Cardiac muscle cell (in vitro differentiated cells and primary cell): ENCODE results near the gene CTIF. TPM values are rescaled to one million over a fixed set of nuclear protein-coding genes. Genes with fewer than 3 reads are reported as not detected.

Experiments
- DNase-seq, 2 donors: peaks; one replicate each; pipeline versions ENCODE4 v3.0.0 to v3.0.0-alpha.2; 2010 to 2017; ENCODE audit warnings: low read depth in 1 of 2, low spot score in 1 of 2
- H3K27ac ChIP-seq: fragments of 200-600 bp; sonication (generic); 2 replicates; pipeline ENCODE4 v1.5.1; 2016
- H3K27me3 ChIP-seq: fragments of 200-600 bp; sonication (generic); 2 replicates; pipeline ENCODE4 v1.6.0; 2016; ENCODE audit warnings: control low read depth
- H3K36me3 ChIP-seq: fragments of 200-600 bp; sonication (generic); 2 replicates; pipeline ENCODE4 v1.5.1; 2016; ENCODE audit warnings: control low read depth
- H3K4me1 ChIP-seq: fragments of 200-600 bp; sonication (generic); 2 replicates; pipeline ENCODE4 v1.8.1; 2017; ENCODE audit warnings: low read depth, mild to moderate bottlenecking, mixed run types
- H3K4me3 ChIP-seq: fragments of 200-600 bp; sonication (generic); 2 replicates; pipeline ENCODE4 v1.5.1; 2016; ENCODE audit warnings: mild to moderate bottlenecking
- H3K9me3 ChIP-seq: fragments of 200-600 bp; sonication (generic); 2 replicates; pipeline ENCODE4 v1.5.1; 2017; ENCODE audit warnings: low read depth, mild to moderate bottlenecking, control low read depth
- CTCF ChIP-seq: IDR thresholded peaks from 2 replicates; pipeline ENCODE4 v1.5.1; 2012; ENCODE audit warnings: low read depth, mild to moderate bottlenecking, low read length
- polyA plus RNA-seq: library from polyadenylated mRNA; unstranded; fragments of >200 nt; fragmentation: Nextera tagmentation; extraction: Ambion mirVana; gene quantifications from 2 replicates; pipeline ENCODE4 v1.2.1, GENCODE V29; 2016
- total RNA-seq: library from RNA; depleted of rRNA; stranded (reverse); fragments of >200 nt; gene quantifications from 2 replicates; pipeline ENCODE4 v1.2.3, GENCODE V29; 2016

Gene CTIF
- total and polyA plus RNA-seq, 2 experiments from 2014 or later, result 16.5 to 22.0 TPM

DNA sequence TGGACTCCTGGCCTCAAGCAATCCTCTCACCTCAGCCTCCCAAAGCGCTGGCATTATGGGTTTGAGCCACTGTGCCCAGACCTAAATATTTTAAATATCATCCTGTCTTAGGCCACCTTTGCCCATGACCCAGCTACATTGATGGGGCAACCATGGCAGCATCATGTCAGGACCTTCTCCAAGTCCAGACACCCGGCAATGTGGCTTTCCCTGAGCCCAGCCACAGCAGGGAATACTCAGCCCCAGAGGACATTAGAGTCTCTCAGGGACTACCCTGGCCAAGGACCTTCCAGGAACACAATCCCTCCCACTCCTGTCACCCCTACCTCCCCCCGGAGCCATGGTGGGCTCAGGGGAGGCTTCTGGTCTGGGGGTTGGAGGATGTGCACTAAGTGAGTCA is 339.1 kb downstream of the CTIF start:
- no peaks in the 10 kb centered on the region for H3K9me3 ChIP-seq
- no peaks in the 10 kb centered on the region for H3K27me3 ChIP-seq
- H3K27ac ChIP-seq, result no peak overlapping the region
- no peaks in the 10 kb centered on the region for H3K4me1 ChIP-seq
- H3K36me3 ChIP-seq, result no peaks in the 10 kb centered on the region
- TF ChIP-seq CTCF, result no peak
- DNase-seq, result no peak
- H3K4me3 ChIP-seq, result no peak overlapping the region

DNA sequence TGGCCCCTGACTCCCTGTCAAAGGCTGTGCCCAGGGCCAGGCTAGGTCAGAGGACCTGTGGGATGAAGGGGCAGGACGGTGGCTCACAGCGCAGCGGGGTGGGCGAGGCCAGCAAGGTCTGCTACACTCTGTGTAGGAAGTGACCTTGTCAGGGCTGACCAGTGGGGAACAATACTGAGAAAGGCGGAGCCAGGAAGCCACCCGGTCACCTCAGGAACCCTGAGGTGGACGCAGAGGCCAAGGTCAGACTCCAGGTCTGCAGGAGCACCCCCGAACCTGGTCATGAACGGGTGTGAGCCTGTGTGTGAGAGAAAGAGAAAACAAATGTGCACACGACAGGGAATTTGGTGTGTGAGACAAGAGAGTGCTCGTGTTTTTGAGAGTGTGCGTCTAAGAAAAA is 339.6 kb downstream of the CTIF start:
- H3K4me1 ChIP-seq, result no peaks in the 10 kb centered on the region
- H3K4me3 ChIP-seq, result no peak overlapping the region
- H3K9me3 ChIP-seq, result no peaks in the 10 kb centered on the region
- H3K27ac ChIP-seq, result no peak overlapping the region
- TF ChIP-seq CTCF, result no peak
- no peaks in the 10 kb centered on the region for H3K27me3 ChIP-seq
- no peak for DNase-seq
- no peaks in the 10 kb centered on the region for H3K36me3 ChIP-seq

DNA sequence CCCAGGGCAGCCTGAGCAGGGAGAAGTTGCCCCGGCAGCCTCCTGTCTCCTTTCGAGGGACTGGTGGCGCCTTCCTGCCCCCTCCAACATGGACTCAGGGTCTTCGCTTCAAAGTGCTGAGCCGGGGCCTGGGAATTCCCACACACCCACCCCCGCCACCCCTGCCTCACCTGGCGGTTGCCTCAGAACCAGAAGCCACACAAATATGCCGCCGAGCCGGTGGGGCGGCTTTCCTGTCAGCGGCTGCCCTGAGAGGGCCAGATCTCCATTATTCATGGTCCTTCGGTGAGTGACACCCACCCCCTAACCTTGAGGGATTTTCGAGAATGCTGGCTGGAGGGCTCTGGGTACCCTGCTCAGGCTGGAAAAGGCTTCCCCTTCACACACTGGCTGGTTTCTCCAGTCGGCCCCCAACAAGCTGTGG is 340.2 kb downstream of the CTIF start:
- no peak for DNase-seq
- TF ChIP-seq CTCF, result no peak
- Histone ChIP-seq H3K27ac (no peak overlapping the region), H3K27me3 (no peaks in the 10 kb centered on the region), H3K4me3 (no peak overlapping the region), H3K36me3 (no peaks in the 10 kb centered on the region), H3K9me3 (no peaks in the 10 kb centered on the region), H3K4me1 (no peaks in the 10 kb centered on the region)

GRCh38 chr18:48880931-48881330 is 342.1 kb downstream of the CTIF start:
- H3K27me3 ChIP-seq, result no peaks in the 10 kb centered on the region
- H3K4me3 ChIP-seq, result no peak overlapping the region
- H3K27ac ChIP-seq, result no peak overlapping the region
- no peaks in the 10 kb centered on the region for H3K9me3 ChIP-seq
- H3K36me3 ChIP-seq, result no peaks in the 10 kb centered on the region
- no peak for TF ChIP-seq CTCF
- no peaks in the 10 kb centered on the region for H3K4me1 ChIP-seq
- DNase-seq, result no peak

GRCh38 chr18:48882379-48882778 is 343.5 kb downstream of the CTIF start:
- Histone ChIP-seq H3K4me3 (no peak overlapping the region), H3K27me3 (no peaks in the 10 kb centered on the region), H3K9me3 (no peaks in the 10 kb centered on the region), H3K36me3 (no peaks in the 10 kb centered on the region), H3K4me1 (no peaks in the 10 kb centered on the region), H3K27ac (no peak overlapping the region)
- no peak for TF ChIP-seq CTCF
- no peak for DNase-seq

DNA sequence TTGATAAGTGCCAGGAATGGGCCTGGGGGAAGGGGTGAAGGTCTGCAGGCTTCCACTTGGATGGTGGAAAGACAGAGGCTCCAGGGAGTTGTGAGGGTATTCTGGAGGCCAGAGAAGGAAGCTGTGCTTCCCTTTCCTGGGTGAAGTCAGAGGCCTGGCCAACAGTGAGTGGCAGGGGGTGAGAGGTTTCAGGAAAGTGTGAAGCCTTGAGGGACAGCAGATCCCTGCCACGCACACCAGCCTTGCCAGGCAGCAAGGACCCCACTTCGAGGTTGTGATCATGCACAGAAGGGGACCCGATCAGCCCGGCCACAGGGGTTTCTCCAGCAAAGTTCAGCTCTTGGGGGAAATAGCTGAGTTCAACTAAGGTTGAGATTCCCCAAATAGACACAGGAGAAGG is 345.5 kb downstream of the CTIF start:
- Histone ChIP-seq H3K36me3 (no peaks in the 10 kb centered on the region), H3K27me3 (no peaks in the 10 kb centered on the region), H3K27ac (no peak overlapping the region), H3K9me3 (no peaks in the 10 kb centered on the region), H3K4me3 (no peak overlapping the region), H3K4me1 (peaks cover 11% of the 10 kb centered on the region)
- TF ChIP-seq CTCF, result no peak
- no peak for DNase-seq
